Uterus (tissue), 4 donors: ENCODE data around the gene SERPINA12. TPM values are rescaled to one million over a fixed set of nuclear protein-coding genes. Genes with fewer than 3 reads are reported as not detected.

ENCODE experiments used
- DNase-seq, 2 donors: peaks; one replicate each; pipeline ENCODE4 v3.0.0-alpha.2; 2019 to 2020
- H3K27ac ChIP-seq, 2 donors: fragments of 200-600 bp; sonication (generic); 1 replicate in 1 of 2; 2 replicates in 1 of 2; pipeline ENCODE4 v1.5.1; 2016 to 2018
- H3K27me3 ChIP-seq, 2 donors: fragments of 200-600 bp; sonication (generic); one replicate each; pipeline ENCODE4 v1.5.1; 2018 to 2019; ENCODE audit warnings: control low read depth in 1 of 2
- H3K36me3 ChIP-seq, 2 donors: fragments of 200-600 bp; sonication (generic); one replicate each; pipeline ENCODE4 v1.5.1; 2019; ENCODE audit warnings: control low read depth in 1 of 2
- H3K4me1 ChIP-seq, 2 donors: fragments of 200-600 bp; sonication (generic); one replicate each; pipeline ENCODE4 v1.5.1; 2018 to 2019; ENCODE audit warnings: control low read depth in 1 of 2
- H3K4me3 ChIP-seq, 2 donors: fragments of 200-600 bp; sonication (generic); 1 replicate in 1 of 2; 2 replicates in 1 of 2; pipeline ENCODE4 v1.5.1; 2018 to 2019; ENCODE audit warnings: mild to moderate bottlenecking in 1 of 2
- H3K9me3 ChIP-seq, 2 donors: fragments of 200-600 bp; sonication (generic); one replicate each; pipeline ENCODE4 v1.5.1; 2019; ENCODE audit warnings: control low read depth in 1 of 2
- CTCF ChIP-seq, 4 experiments: fragments of 200-600 bp in 2 of 4; fragments of 450-650 bp in 2 of 4; sonication (generic) in 2 of 4; IDR thresholded peaks; one replicate each; pipeline ENCODE4 v1.5.1; 2016 to 2019; ENCODE audit warnings: antibody characterized with exemption in 4 of 4, mild to moderate bottlenecking in 2 of 4, moderate library complexity in 1 of 4
- POLR2A ChIP-seq, 2 donors: fragments of 450-650 bp; IDR thresholded peaks; one replicate each; pipeline ENCODE4 v1.6.1; 2016; ENCODE audit warnings: antibody characterized with exemption in 2 of 2, mild to moderate bottlenecking in 1 of 2, moderate library complexity in 1 of 2
- intact Hi-C: fragments of 100-400 bp; cut with DNase I; formaldehyde crosslinking; loops from one replicate; pipeline ENCODE4 v1.15.1; 2023; ENCODE audit warnings: low total_unique reads
- total RNA-seq, 4 donors: library from RNA; depleted of rRNA in 3 of 4; stranded (reverse); fragments of >200 nt in 3 of 4; gene quantifications; one replicate each; pipeline versions ENCODE4 v1.1.0 to v1.2.4, GENCODE V29; 2014 to 2023
- donor health status: DM: yes; HTN: yes; CAD: no.

SERPINA12 gene
- total RNA-seq, 4 donors from 2014 or later = not detected

- Histone ChIP-seq H3K36me3 (no peaks in the 10 kb centered on the region), H3K27ac (no peak overlapping the region), H3K9me3 (peaks cover 0 to 4% of the 10 kb centered on the region in 2 donors), H3K27me3 (no peaks in the 10 kb centered on the region), H3K4me3 (no peak overlapping the region), H3K4me1 (no peaks in the 10 kb centered on the region)
- TF ChIP-seq POLR2A (IDR thresholded peaks at IDR 0.05) (no peak), CTCF (IDR thresholded peaks at IDR 0.05) (no peak)
- intact Hi-C loops = no loop called here
- no peak for DNase-seq
Observed at GRCh38 chr14:94461526-94462218, 47.6 kb downstream of the SERPINA12 start.

GRCh38 chr14:94460631-94461416 lies 48.4 kb downstream of the SERPINA12 start:
- Histone ChIP-seq H3K27ac (no peak overlapping the region), H3K4me3 (no peak overlapping the region), H3K4me1 (no peaks in the 10 kb centered on the region), H3K9me3 (peaks cover 0 to 4% of the 10 kb centered on the region in 2 donors), H3K36me3 (no peaks in the 10 kb centered on the region), H3K27me3 (no peaks in the 10 kb centered on the region)
- TF ChIP-seq POLR2A (IDR thresholded peaks at IDR 0.05) = no peak
- no peak for TF ChIP-seq CTCF (IDR thresholded peaks at IDR 0.05)
- intact Hi-C loops = no loop called here
- no peak for DNase-seq

DNA sequence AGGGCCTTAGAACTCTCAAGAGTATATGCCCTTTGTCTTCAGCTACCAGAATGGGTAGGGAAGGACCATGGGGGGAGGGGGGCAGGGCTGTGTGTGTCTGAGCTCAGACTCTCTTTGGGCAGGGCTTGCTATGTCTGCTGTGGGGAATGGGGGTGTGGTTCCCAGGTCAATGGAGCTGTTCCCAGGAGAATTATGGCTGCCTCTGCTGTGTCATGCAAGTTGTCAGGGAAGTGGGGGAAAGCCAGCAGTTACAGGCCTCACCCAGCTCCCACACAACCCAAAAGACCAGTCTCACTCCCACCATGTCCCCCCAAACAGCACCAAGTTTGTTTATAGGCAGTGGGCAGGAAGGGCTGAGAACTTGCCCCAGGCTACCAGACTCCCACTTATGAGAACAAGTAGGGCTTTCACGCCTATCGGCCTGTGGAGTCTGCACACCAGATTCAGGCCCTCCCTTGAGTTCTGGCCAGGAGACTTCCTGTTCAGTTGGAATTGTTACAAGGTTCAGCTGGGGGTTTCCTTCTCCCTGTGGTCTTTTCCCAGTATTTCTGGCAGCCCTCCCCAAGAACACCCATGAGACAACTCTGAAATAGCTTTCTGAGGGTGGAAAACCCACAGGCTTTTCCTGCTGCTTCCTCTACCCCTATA lies 50.6 kb downstream of the SERPINA12 start:
- Histone ChIP-seq H3K36me3 (no peaks in the 10 kb centered on the region), H3K4me1 (no peaks in the 10 kb centered on the region), H3K4me3 (no peak overlapping the region), H3K27me3 (no peaks in the 10 kb centered on the region), H3K27ac (no peak overlapping the region), H3K9me3 (no peaks in the 10 kb centered on the region)
- TF ChIP-seq POLR2A (IDR thresholded peaks at IDR 0.05) = no peak
- intact Hi-C loops = no loop called here
- DNase-seq = no peak

DNA sequence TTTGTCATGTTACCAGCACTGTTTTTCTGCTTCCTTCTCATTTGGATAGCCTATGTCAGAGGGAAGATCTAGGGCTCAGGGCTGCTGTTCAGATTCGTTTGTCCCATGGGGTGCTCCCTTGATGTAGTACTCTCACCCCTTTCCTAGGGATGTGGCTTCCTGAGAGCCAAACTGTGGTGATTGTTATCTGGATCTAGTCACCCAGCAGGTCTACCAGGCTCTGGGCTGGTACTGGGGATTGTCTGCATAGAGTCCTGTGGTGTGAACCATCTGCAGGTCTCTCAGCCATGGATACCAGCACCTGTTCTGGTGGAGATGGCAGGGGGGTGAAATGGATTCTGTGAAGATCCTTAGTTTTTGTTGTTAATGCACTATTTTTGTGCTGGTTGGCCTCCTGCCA lies 51.2 kb downstream of the SERPINA12 start:
- DNase-seq = no peak
- TF ChIP-seq POLR2A (IDR thresholded peaks at IDR 0.05) (no peak), CTCF (IDR thresholded peaks at IDR 0.05) (no peak)
- Histone ChIP-seq H3K36me3 (no peaks in the 10 kb centered on the region), H3K27me3 (no peaks in the 10 kb centered on the region), H3K4me1 (no peaks in the 10 kb centered on the region), H3K9me3 (no peaks in the 10 kb centered on the region), H3K4me3 (no peak overlapping the region), H3K27ac (no peak overlapping the region)
- intact Hi-C loops = no loop called here

- no peaks in the 10 kb centered on the region for H3K4me1 ChIP-seq
- H3K4me3 ChIP-seq = no peak overlapping the region
- intact Hi-C loops = no loop called here
- no peak for TF ChIP-seq CTCF (IDR thresholded peaks at IDR 0.05)
- TF ChIP-seq POLR2A (IDR thresholded peaks at IDR 0.05) = no peak
- H3K27me3 ChIP-seq = no peaks in the 10 kb centered on the region
- no peak overlapping the region for H3K27ac ChIP-seq
- DNase-seq = no peak
- no peaks in the 10 kb centered on the region for H3K36me3 ChIP-seq
- H3K9me3 ChIP-seq = no peaks in the 10 kb centered on the region
Observed at GRCh38 chr14:94455928-94456327, 53.3 kb downstream of the SERPINA12 start.
